T-helper 2 cell treated with Interferon-gamma antibody and Interleukin-4, amounts not matched to agents 5 μg/mL and 100 μg/mL, for 36 hours (primary cell): ENCODE measurements around the gene GANAB.
"Not testable (repeated sequence)": the region's sequence is repeated elsewhere in the genome, so short reads cannot be mapped to it uniquely, and the experiment has no call there.

Experiments
- DNase-seq: peaks from one replicate; pipeline ENCODE4 v3.0.0; 2021; ENCODE audit warnings: low spot score
- H3K27ac Mint-ChIP-seq: one replicate; pipeline ENCODE4 v1.8.0; 2021; ENCODE audit warnings: mild to moderate bottlenecking, mixed read lengths
- H3K27me3 Mint-ChIP-seq: one replicate; pipeline ENCODE4 v1.8.0; 2021; ENCODE audit warnings: low read depth, mixed read lengths
- H3K36me3 Mint-ChIP-seq: one replicate; pipeline ENCODE4 v1.8.0; 2021; ENCODE audit warnings: low read depth, mixed read lengths
- H3K4me1 Mint-ChIP-seq: one replicate; pipeline ENCODE4 v1.8.0; 2021; ENCODE audit warnings: low read depth, mixed read lengths
- H3K4me3 Mint-ChIP-seq: one replicate; pipeline ENCODE4 v1.8.0; 2022; ENCODE audit warnings: mild to moderate bottlenecking, moderate library complexity, mixed read lengths
- H3K9me3 Mint-ChIP-seq: one replicate; pipeline ENCODE4 v1.8.0; 2021; ENCODE audit warnings: mixed read lengths

GANAB gene

DNA sequence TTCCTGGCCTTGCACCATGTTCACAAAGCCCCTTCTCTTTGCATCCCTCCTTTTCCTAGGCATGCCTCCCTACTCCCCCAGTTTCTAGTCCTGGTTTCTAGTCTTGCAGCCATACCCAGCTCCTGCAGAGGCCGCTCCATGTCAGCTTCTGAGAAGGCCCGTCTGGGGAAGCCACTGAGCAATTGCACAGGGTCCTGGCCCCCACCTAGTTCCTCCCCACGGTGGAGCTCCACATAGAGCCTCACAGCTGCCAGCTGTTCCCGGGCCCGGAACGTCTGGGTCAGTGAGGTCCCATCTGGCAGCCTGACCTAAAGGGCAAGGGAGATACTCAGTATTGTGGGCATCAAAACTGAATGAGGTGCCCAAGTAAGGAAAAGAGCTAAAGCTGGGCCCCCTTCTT lies 30.3 kb upstream of the GANAB start:
- H3K9me3 Mint-ChIP-seq: no peaks in the 10 kb centered on the region
- H3K27ac Mint-ChIP-seq: no peak overlapping the region
- peaks cover 39% of the 10 kb centered on the region for H3K36me3 Mint-ChIP-seq
- H3K4me1 Mint-ChIP-seq: peaks cover 44% of the 10 kb centered on the region
- H3K27me3 Mint-ChIP-seq: no peaks in the 10 kb centered on the region
- H3K4me3 Mint-ChIP-seq: peak overlapping the region; percentile 67
- no peak for DNase-seq

- not testable (repeated sequence) for DNase-seq, H3K9me3 Mint-ChIP-seq, H3K27ac Mint-ChIP-seq, H3K4me3 Mint-ChIP-seq, H3K27me3 Mint-ChIP-seq
- H3K4me1 Mint-ChIP-seq: peaks cover 43% of the 10 kb centered on the region
- peaks cover 44% of the 10 kb centered on the region for H3K36me3 Mint-ChIP-seq
These were observed 29.0 kb upstream of the GANAB start for GRCh38 chr11:62675415-62675814.

- Mint-ChIP-seq H3K4me3 (peak overlapping the region; percentile 98), H3K27ac (no peak overlapping the region), H3K27me3 (no peaks in the 10 kb centered on the region), H3K9me3 (no peaks in the 10 kb centered on the region), H3K36me3 (peaks cover 45% of the 10 kb centered on the region), H3K4me1 (peaks cover 45% of the 10 kb centered on the region)
- DNase-seq: no peak
These were observed 26.7 kb upstream of the GANAB start for GRCh38 chr11:62673196-62673525.

DNA sequence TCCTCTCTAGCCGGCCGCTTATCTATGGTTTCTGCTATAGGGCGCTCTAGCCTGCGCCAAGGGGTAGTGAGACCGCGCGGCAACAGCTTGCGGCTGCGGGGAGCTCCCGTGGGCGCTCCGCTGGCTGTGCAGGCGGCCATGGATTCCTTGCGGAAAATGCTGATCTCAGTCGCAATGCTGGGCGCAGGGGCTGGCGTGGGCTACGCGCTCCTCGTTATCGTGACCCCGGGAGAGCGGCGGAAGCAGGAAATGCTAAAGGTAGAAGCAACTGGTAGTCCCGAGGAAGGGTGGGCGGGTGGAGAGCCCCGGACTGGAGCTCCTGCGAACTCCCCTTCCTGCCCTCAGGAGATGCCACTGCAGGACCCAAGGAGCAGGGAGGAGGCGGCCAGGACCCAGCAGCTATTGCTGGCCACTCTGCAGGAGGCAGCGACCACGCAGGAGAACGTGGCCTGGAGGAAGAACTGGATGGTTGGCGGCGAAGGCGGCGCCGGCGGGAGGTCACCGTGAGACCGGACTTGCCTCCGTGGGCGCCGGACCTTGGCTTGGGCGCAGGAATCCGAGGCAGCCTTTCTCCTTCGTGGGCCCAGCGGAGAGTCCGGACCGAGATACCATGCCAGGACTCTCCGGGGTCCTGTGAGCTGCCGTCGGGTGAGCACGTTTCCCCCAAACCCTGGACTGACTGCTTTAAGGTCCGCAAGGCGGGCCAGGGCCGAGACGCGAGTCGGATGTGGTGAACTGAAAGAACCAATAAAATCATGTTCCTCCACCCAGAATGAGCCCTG lies 25.4 kb upstream of the GANAB start, which contains the start of the genes LBHD1 and UQCC3:
Gene LBHD1, minus strand, starts transcription at position 660 of the 782 bp plus-strand sequence. CDS start 2,236 bp downstream, outside the sequence.
Gene UQCC3, plus strand, starts transcription at position 66 of the 782 bp plus-strand sequence. Its CDS starts 73 bp downstream, at position 139.
- Mint-ChIP-seq H3K27me3 (no peaks in the 10 kb centered on the region), H3K4me1 (peaks cover 44% of the 10 kb centered on the region), H3K36me3 (peaks cover 40% of the 10 kb centered on the region), H3K4me3 (peak within 1 kb of the TSS; percentile 98), H3K9me3 (no peaks in the 10 kb centered on the region), H3K27ac (peak within 1 kb of the TSS; percentile 92)
- peak; percentile 76 for DNase-seq

- Mint-ChIP-seq H3K36me3 (peaks cover 42% of the 10 kb centered on the region), H3K4me1 (peaks cover 43% of the 10 kb centered on the region)
These were observed 24.8 kb upstream of the GANAB start for GRCh38 chr11:62671236-62671607.

DNA sequence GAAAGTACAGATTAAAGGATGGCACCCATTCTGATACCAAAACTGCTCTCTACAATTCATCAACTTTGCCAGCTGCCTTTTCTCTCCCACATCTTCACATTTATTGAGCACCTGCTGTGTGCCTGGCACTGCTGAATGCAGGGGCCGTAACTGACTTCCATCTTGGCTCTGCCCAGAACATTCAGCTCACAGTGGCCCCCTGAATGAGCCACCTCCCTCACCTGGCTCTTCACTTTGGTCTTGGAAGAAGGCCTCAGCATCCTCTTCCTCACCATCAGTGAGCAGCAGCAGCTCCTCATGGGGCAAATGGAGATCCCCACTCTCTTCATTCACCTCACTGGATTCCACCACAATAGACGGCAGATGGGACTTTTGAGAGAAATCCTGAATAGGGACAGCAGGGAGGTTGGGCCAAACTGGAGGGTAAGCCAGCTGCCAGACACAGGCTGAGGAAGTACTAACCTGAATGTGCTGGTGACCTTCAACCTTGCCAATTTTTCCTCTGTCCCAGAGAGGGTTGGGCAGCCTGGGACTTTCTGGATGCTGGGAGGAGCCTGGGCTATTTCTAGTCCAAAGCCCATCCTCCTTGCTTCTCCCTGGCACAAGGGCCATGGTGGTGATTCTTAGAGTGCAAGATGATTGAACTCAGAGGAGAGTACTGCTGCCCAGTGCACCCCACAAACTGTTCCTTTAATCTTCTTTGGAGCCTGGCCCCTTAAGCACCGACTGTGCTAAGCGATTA lies 23.2 kb upstream of the GANAB start:
- Mint-ChIP-seq H3K27ac (peak overlapping the region; percentile 92), H3K27me3 (no peaks in the 10 kb centered on the region), H3K9me3 (no peaks in the 10 kb centered on the region), H3K4me3 (peak overlapping the region; percentile 98), H3K36me3 (peaks cover 46% of the 10 kb centered on the region), H3K4me1 (peaks cover 38% of the 10 kb centered on the region)
- DNase-seq: no peak

More at GRCh38 chr11:62671236-62671607, 24.8 kb upstream of the GANAB start:
- peak overlapping the region; percentile 92 for H3K27ac Mint-ChIP-seq
- no peak for DNase-seq
- peak overlapping the region; percentile 98 for H3K4me3 Mint-ChIP-seq
- no peaks in the 10 kb centered on the region for H3K27me3 Mint-ChIP-seq
- H3K9me3 Mint-ChIP-seq: no peaks in the 10 kb centered on the region

GRCh38 chr11:62667460-62667859 lies 21.0 kb upstream of the GANAB start:
- Mint-ChIP-seq H3K36me3 (peaks cover 46% of the 10 kb centered on the region), H3K9me3 (no peaks in the 10 kb centered on the region), H3K4me1 (peaks cover 31% of the 10 kb centered on the region), H3K27me3 (no peaks in the 10 kb centered on the region), H3K27ac (peak overlapping the region; percentile 10), H3K4me3 (peak overlapping the region; percentile 98)
- no peak for DNase-seq

GRCh38 chr11:62666259-62666926 lies 20.0 kb upstream of the GANAB start:
- H3K4me3 Mint-ChIP-seq: peak overlapping the region; percentile 98
- H3K27ac Mint-ChIP-seq: peak overlapping the region; percentile 68
- DNase-seq: no peak
- no peaks in the 10 kb centered on the region for H3K27me3 Mint-ChIP-seq
- peaks cover 30% of the 10 kb centered on the region for H3K4me1 Mint-ChIP-seq
- peaks cover 43% of the 10 kb centered on the region for H3K36me3 Mint-ChIP-seq
- H3K9me3 Mint-ChIP-seq: no peaks in the 10 kb centered on the region

- no peaks in the 10 kb centered on the region for H3K27me3 Mint-ChIP-seq
- DNase-seq: peak; percentile 47
- peak overlapping the region; percentile 91 for H3K27ac Mint-ChIP-seq
- peak overlapping the region; percentile 98 for H3K4me3 Mint-ChIP-seq
- H3K9me3 Mint-ChIP-seq: no peaks in the 10 kb centered on the region
- peaks cover 41% of the 10 kb centered on the region for H3K36me3 Mint-ChIP-seq
- peaks cover 28% of the 10 kb centered on the region for H3K4me1 Mint-ChIP-seq
These were observed 19.3 kb upstream of the GANAB start for GRCh38 chr11:62665599-62666258.

DNA sequence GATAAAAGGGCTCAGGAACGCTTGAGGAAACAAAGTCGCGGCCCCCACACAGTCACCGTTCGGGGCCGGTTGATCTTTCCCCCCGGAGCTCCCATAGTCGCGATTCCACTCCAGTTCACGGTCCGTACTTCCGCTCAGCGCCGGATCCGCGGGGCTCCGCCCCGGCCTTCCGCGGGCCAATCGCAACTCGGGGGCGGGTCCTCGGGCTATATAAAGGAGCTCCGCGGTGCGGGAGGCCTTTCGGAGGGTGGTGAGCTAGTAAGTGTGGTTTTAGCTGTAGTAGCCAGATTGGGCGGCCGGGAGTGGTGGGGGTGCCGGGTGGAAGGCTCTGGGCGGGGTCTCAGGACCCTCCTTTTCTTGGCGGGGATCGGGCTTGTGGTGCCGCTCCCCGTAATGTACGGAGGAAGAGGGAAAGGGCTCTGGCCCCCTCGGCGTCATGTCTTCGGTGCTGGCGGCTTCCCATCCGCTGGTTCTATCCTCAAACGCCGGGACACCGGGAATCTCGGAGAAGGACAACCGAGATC lies 18.7 kb upstream of the GANAB start, which contains the start of the genes C11orf98 and CSKMT:
Gene C11orf98, minus strand, starts transcription at position 136 of the 524 bp plus-strand sequence. Its CDS starts 41 bp downstream, at position 95.
Gene CSKMT, plus strand, starts transcription at position 238 of the 524 bp plus-strand sequence. CDS start 568 bp downstream, outside the sequence.
- H3K36me3 Mint-ChIP-seq: peaks cover 41% of the 10 kb centered on the region
- no peaks in the 10 kb centered on the region for H3K27me3 Mint-ChIP-seq
- H3K9me3 Mint-ChIP-seq: no peaks in the 10 kb centered on the region
- peak; percentile 96 for DNase-seq
- peak within 1 kb of the TSS; percentile 98 for H3K4me3 Mint-ChIP-seq
- H3K4me1 Mint-ChIP-seq: peaks cover 24% of the 10 kb centered on the region
- H3K27ac Mint-ChIP-seq: peak within 1 kb of the TSS; percentile 91

- DNase-seq: no peak
- H3K36me3 Mint-ChIP-seq: peaks cover 41% of the 10 kb centered on the region
- H3K9me3 Mint-ChIP-seq: no peaks in the 10 kb centered on the region
- peak overlapping the region; percentile 98 for H3K4me3 Mint-ChIP-seq
- H3K27me3 Mint-ChIP-seq: no peaks in the 10 kb centered on the region
- peaks cover 20% of the 10 kb centered on the region for H3K4me1 Mint-ChIP-seq
- peak overlapping the region; percentile 91 for H3K27ac Mint-ChIP-seq
These were observed 18.1 kb upstream of the GANAB start for GRCh38 chr11:62664405-62665074.

DNA sequence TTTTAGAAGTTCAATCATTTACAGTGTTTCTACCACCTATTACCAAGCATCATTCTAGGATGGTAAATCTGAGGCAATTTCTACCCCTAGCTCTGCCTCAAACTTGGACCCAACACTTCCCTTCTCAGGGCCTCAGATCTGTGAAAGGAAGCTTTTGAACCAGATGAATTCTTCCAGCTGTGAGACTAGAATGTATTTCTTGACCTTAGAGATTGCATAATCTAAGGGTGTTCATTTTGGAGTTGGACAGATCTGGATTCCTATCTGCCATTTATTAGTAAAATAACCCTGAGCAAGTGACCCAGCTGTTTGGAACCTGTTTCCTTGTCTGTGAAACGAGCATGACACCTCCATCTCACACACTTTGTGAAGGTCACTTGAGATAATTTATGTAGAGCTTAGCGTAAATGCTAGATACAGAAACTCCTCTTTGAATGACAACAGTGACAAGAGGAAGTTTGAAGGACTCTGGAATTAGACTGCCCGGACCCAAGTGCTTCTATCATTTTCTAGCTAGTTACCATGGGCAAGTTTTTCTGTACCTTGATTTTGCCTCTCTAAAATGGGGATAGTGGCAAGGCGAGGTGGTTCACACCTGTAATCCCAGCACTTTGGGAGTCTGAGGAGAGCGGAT lies 10.5 kb upstream of the GANAB start:
- Mint-ChIP-seq H3K27me3 (no peaks in the 10 kb centered on the region), H3K36me3 (peaks cover 6% of the 10 kb centered on the region), H3K9me3 (no peaks in the 10 kb centered on the region), H3K4me1 (peaks cover 15% of the 10 kb centered on the region), H3K4me3 (no peak overlapping the region), H3K27ac (no peak overlapping the region)
- DNase-seq: no peak
